ENCODE data around the gene CEL.
"Not testable (repeated sequence)": the region's sequence is repeated elsewhere in the genome, so short reads cannot be mapped to it uniquely, and the experiment has no call there.

The CEL gene

GRCh38 chr9:133065070-133065388 is 3.2 kb downstream of the CEL start:
- DNase-seq, result no peak

GRCh38 chr9:133066181-133066983 is 4.6 kb downstream of the CEL start:
- no peak for DNase-seq

GRCh38 chr9:133067006-133067405 is 5.2 kb downstream of the CEL start:
- no peak for DNase-seq

GRCh38 chr9:133067813-133068212 is 6.0 kb downstream of the CEL start:
- DNase-seq, result no peak

- not testable (repeated sequence) for DNase-seq
Measured at GRCh38 chr9:133068431-133068830, 6.7 kb downstream of the CEL start.

- not testable (repeated sequence) for DNase-seq
Measured at GRCh38 chr9:133070500-133070961, 8.8 kb downstream of the CEL start.

- not testable (repeated sequence) for DNase-seq
Measured at GRCh38 chr9:133070985-133071384, 9.2 kb downstream of the CEL start.

GRCh38 chr9:133071484-133072150 is 9.8 kb downstream of the CEL start:
- DNase-seq, result no peak

- not testable (repeated sequence) for DNase-seq
Measured at GRCh38 chr9:133072210-133072609, 10.4 kb downstream of the CEL start.

GRCh38 chr9:133073086-133074014 is 11.6 kb downstream of the CEL start:
- no peak for DNase-seq

GRCh38 chr9:133074111-133074651 is 12.4 kb downstream of the CEL start:
- DNase-seq, result no peak

- no peak for DNase-seq
Measured at GRCh38 chr9:133075925-133076630, 14.3 kb downstream of the CEL start.

- DNase-seq, result no peak
Measured at GRCh38 chr9:133076691-133077090, 14.9 kb downstream of the CEL start.

GRCh38 chr9:133078486-133078885 is 16.7 kb downstream of the CEL start:
- DNase-seq, result no peak

GRCh38 chr9:133080161-133080560 is 18.4 kb downstream of the CEL start:
- DNase-seq, result no peak

GRCh38 chr9:133080786-133081779 is 19.3 kb downstream of the CEL start:
- not testable (repeated sequence) for DNase-seq

GRCh38 chr9:133081957-133082644 is 20.3 kb downstream of the CEL start:
- not testable (repeated sequence) for DNase-seq

GRCh38 chr9:133083688-133084087 is 21.9 kb downstream of the CEL start:
- not testable (repeated sequence) for DNase-seq

- not testable (repeated sequence) for DNase-seq
Measured at GRCh38 chr9:133086212-133086860, 24.6 kb downstream of the CEL start.

- DNase-seq, result no peak
Measured at GRCh38 chr9:133086894-133087293, 25.1 kb downstream of the CEL start.

Data from CD4-positive, alpha-beta T cell treated with Interleukin-1 beta for 1 hour (primary cell).